HG03045 (cell line): ENCODE measurements around the gene BRD3OS.

ENCODE experiments used
- ATAC-seq: cut with Tn5 transposase; IDR thresholded peaks from one replicate; pipeline ENCODE4 v1.9.1; 2021; ENCODE audit warnings: mild to moderate bottlenecking, moderate library complexity; ENCODE audit not compliant: unreplicated experiment

The BRD3OS gene

DNA sequence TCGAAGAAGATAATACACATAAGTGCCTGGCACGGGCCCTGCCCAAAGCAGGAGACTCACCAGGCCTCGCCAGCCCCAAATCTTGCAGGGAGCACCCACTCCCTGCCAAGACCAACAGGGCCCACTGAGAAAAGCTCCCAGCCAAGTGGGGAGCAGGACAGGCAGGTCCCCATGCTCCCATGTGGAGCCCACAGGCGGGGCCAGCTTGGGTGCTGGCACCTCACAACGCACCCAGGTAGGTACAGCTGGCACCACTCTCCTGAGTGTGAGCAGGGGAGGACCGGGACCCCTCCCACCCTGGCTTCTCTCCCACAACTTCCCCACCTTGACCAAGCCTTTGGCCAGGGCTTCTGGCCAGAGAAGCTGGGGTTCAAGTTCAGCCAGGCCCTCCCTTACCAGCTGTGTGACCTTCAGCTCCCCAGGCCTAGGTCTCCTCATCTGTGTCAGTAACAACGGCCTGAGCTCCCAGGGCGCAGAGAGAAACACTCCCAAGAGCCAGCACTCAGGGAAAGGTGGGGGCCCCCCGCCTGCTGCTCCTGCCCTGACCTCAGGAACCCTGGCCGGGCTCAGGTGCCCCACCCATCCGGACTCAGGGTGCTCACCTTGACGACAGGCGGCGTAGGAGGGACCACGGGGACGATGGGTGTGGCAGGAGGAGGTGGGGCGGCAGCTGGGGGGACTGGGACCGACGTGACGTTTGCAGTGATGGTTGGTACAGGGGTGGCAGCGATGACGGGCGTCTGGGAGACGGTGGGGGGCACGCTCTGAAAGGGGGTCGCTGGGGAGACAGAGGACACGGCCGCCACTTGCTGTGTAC lies 24.7 kb downstream of the BRD3OS start:
- no peak for ATAC-seq

DNA sequence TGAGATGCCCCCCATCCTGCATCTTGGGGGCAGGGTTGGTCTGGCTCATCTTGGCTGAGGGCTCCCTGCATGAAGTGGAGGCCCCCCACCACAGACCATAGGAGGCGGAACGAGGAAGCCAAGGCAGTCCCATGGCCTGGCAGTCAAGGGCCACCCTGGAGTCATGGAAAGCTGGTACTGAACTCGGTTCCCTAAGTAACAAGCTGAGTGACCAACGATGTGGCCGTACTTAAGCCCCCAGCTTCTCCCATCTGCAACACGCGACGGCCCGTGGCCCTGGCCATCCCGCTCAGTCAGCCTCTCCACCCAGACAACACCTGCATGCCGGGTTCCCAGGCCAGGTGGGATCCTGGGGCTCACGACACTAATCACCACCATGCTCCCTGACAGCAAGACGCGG lies 25.4 kb downstream of the BRD3OS start:
- ATAC-seq = no peak

DNA sequence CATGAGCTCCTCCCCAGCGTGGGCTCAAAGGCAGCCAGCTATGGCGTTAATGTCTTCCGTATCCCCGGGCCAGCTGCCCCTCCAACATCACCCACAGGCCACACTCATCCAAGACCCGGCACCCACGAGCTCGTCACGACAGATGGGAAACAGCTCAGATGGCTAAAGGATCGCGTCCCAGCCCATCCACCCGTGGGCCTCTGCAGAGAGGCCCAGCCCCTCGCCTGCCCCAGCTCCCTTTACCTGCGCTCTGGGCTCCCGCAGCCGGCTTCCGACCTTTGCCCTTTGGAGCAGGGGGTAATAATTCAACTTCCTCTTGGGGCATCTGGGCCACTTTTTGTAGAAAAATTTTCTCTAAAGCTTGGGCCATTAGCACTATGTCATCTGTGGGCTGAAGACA lies 26.0 kb downstream of the BRD3OS start:
- ATAC-seq = no peak

DNA sequence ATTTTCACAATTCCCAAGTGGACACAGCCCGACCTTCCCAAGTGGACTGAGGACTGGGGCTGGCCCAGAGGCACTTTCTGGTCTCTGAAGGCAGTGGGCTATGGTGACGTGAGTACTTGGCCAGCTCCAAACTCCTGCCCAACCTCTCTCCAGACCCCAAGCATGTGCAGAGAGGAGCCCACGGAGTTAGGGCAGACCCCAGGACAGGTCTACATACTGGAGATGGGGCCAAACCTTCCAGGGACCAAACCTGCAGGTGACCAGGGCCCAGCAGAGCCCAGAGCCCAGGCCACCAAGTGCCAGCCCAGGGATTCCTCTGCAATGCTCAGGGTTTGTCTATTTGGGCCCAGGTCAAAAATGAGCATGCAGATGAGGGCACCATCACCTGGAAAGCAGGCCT lies 27.2 kb downstream of the BRD3OS start:
- no peak for ATAC-seq

DNA sequence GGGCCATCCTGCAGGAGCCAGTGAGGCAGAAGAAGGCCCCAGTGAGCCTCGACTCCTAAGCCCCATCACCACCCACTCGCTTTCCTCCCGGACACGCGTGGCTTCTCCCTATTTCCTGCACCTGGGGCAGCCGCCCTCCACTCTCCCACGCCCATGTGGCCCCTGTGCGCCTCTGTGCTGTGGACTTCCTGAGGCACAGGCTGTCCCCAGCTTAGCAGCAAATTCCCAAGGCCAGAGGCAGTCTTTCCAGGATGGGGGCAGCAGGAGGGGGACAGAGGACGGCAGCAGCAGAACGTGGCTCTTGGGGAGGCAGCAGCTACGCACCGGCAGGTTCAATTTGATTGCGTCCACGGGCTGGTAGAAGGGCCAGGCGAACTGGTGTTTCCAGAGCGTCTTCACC lies 27.7 kb downstream of the BRD3OS start:
- no peak for ATAC-seq

DNA sequence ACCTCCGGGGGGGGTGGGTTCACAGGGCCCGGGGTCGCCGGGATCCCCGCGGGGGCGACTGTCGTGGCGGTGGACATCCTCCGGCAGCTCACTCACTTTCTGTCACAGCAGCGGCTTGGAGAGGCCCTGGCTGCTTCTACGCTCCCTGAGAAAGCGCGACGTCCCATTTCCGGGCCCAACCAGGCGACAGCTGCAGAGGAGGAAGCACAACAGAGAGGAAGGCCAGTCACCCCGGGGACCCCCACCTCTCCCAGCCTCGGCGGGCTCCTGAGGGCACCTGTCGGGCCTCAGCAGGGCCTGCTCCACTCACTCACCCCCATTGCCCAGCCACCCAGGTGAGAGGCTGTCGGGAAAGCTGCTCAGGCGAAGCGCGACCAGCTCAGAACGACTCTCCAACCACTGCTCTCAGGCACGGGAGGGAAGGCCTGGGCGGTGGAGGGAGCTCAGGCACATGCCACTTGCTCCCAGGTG lies 28.2 kb downstream of the BRD3OS start:
- no peak for ATAC-seq

DNA sequence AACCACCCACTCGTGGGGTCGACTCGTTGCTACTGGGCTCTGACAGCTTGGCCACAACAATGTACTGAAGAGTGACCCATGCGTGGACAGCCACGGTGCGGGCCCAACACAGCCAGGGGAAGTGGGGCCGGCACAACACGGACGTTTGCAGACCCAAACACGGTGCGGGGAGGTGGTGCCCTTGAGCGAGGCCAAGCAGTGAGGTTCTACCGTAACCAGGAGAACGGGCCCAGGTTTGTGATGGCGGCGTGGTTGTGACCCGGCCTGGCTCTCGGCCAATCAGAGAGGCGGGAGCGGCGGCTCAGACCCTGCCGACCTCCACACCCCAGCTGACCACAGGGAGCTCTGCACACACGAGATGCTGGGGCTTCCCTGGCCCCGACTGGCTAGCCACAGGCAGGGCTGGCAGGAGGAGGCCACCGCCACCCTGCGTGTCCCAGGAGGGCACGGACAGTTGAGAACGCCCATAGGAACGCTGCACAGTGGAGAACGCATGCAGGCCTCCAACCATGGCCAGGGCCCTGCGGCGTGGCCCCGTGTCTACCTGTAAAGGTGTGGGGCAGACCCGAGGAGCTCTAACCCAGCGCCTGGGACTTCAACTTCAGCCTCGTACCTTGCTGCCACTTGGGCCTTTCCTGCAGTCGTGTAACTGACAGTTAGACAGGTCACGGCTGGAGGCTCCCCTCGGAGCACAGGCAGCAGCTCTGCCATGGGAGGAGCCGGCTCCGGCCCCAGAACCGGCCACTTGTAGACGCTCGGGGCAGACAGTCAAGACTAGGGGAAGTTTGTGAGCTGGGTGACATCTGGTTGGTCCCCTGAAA lies 28.9 kb downstream of the BRD3OS start:
- no peak for ATAC-seq

DNA sequence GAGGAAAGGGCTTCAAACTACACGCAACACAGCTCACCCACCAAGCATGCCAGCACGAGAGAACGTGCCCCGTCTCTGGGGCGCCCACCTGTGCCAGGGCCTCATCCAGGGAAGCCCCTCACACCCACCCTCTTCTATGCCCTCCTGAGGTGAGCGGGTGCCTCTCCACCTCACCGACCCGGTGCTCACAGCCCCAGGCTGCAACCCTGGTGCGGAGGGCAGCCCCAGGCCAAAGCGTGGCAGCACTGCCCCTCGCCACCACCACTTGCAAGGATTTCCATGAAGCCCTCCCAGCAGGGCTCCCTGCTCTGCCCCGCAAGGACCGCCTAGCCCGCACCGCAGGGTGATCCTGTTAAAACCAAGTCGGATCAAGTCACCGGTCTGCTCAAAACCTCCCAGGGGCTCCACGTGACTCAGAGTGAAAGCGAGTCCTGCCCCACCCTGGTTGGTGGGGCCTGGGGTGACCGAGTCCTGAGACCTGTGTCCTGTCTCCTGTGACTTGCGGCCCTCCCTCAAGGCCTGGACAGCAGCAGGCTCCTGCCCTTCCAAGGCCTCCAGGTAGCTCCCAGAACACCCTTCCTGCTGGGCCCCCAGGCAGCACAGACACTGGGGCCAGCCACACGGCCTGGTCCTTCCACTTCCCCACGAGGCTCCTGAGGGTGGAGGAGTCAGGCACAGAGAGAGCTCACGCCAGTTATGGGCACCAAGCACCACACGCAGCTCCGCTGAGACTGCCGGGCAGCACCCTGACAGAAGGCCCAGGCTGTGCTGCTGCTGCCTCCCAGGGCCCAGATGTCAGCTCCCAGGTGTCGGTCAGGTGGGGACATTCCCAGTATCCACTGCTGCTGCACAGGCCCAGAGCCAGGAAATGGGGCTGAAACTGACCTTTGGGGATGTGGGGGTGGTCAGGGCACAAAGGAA lies 29.9 kb downstream of the BRD3OS start:
- ATAC-seq = no peak

DNA sequence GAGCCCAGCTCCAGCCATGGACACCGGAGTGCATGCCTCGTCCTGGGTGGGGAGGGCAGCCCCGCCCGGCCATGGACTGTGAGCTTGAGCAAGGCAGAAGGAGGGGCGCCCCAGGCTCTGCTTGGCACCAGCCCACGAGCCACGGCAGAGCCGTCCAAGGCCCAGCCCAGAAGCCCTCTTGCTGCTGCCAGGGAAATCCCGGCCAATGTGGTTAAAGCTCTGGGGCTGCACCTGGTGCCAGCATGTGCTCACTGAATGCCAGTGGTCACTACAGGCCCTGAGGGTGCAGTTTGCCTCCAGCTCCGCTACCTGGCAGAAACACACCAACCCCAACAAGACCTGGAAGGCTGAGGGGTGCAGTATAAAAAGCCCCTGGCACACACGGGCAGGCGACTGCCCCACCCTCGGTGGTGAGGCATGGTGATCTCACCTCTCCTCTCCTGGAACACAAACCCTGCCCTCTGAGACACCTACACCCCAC lies 30.7 kb downstream of the BRD3OS start:
- no peak for ATAC-seq

DNA sequence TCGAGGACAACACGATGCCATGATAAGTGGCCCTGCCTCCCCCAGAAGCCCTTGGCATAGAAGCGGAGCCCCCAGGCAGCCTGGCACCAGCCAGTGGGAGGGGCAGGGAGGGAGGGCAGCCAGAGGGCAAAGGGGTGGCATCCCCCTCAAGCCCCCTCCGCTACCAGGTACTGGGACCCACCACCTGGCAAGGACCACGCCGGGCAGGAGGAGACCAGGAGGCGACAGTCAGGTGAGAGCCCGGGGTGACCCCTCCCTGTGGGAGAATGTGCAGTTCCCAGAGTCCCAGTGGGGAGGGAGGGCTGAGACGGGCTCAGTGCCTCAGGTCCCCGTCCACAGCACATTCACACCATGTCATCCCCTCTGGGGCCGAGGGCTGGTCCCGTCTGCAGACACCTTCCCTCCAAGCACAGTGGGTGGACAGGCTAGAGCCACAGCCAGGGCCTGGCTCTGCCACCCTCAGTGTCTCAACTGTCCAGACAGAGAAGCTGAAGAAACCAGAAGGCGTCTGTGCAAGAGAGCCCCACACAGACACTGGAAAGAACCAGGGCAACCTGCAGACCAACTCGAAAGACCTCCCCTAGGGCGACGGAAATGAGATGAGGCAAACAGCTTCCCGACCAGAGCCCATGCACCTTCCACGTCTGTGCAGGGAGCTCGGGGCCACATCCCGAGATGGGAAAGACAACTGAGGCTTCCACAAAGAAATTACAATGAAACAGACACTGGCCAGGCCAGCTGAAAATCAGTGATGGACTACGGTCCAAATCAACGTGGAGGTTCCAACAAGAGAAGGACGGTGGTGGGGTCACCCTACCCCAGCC lies 31.4 kb downstream of the BRD3OS start:
- no peak for ATAC-seq

DNA sequence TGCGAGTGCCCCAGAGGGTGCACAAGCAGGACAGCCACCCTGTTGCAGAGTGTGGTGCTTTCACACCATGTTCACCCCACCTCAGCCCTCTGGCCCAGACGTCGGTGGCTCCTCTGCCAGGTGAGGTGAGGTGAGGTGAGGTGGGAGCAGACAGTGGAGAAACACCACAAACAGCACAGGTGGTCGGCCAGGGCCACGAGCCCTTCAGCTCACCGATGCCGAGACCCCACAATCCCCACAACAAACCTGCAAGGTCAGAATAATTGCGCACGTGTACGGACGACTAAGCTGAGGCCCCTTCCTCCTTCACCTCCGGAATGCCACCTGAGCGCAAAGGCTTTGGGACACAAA lies 32.0 kb downstream of the BRD3OS start:
- ATAC-seq = no peak

DNA sequence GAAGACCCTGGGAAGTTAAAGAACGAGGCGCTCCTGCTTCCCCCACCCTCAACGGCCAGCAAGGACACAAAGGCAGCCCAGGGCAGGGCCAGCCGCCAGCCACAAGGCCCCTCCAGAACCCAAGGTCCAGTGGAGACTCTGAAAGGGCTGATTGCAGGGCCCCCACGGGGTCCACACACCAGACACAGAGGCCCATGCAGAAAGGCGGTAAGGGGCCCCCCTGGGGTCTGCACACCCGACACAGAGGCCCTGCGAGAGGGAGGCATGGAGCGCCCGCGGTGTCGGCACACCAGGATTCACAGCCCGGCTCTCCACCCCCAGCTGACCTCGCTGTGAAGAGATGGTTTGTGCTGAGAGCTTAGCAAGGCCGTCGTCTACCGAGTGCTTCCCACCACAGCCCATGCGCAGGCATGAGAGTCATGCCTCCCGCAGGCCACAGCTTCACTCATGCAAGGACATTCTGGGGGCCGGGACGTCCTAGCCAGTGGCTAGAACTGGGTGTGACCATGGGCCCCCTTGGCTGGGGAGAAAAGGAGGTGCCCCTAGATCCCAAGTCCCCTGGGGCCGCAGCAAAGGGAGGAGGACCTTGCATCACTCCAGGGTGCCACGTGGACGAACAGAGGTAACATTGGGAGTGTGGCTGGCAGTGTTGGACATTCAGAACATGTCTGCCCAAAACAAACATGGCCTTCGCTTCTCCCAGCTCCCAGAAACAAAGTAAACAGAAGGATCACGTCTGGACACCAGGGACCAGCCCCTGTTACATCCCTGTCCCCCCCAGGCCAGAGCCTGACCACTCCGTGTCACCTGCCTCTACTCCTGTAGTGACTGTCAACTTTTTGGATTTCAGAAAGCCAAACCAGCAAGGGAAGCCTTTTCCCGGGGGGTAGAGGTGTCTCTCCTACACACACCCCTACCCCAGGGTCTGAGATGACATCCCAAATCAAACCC lies 32.7 kb downstream of the BRD3OS start:
- no peak for ATAC-seq

DNA sequence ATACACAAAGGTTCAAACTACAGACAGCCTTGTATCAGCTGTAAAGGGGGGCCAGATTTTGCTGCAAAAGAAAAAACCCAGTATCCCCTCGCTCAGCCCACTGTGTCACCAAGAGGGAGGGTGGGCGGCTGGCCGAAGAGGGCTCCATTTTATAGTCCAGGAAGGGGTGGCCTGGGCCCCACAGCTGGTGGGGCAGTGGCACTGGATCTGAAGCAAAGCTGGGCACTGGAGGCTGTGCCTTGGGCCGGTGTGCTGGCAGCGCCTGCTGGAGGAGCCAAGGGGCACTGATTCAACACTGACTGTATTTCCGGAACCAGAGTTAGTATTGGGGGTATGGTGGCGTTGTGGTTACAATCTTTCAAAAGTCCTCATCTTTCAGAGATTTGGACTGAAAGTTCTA lies 33.4 kb downstream of the BRD3OS start:
- ATAC-seq = no peak

DNA sequence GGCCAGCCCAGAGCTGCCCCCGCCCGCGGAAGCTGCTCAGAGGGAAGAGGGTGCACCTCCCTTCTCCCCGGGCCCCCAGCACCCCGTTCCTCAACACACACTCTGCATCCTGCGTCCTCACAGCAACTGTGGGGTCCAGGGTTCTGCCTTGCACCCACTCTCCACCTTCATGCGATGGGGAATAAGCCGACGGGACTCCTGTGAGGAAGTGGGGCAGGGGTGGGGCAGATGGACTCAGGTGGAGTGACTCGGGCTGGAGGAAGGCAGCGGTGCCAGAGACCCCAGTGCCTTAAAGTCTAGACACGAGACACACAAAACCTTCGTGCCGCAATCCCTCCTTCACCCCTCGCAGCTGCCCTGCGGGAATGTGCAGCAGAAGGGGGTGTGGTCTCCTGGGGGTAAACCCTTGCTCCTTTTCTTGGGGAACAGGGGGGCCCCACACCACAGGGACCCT lies 33.9 kb downstream of the BRD3OS start:
- no peak for ATAC-seq

DNA sequence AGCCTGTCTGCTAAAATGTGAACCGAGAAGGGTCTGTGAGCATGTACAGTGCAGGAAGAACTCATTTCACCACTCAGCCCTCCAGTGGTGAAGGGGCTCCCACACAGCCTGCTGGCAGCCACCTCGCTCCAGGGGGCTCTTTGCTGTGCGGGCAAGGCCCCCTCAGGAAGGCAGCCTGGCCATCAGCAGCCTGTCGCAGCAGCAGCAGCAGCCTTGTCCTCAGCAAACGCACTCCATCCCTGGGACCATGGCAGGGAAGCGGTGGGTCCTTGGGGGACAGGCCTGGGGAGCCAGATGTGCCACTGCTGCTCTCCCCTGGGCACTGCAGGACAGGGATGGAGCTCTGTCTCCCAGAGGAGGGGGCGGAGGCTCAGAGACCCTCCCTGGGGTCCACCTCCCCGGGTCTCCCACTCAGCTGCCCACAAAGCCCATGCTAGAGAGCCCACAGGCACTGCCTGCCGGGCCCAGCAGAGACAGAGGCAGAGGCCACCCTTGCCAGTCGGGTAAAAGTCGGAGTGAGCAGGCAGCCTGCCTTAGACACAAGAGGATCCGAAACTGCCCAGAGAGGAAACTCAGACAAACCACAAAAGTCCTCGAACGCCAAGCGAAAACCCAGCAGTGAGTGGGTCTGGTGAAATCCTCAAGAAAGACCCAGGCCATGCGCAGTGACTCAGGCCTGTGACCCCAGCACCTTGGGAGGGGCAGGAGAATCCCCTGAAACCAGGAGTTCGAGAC lies 34.5 kb downstream of the BRD3OS start:
- peak; percentile 57 for ATAC-seq

DNA sequence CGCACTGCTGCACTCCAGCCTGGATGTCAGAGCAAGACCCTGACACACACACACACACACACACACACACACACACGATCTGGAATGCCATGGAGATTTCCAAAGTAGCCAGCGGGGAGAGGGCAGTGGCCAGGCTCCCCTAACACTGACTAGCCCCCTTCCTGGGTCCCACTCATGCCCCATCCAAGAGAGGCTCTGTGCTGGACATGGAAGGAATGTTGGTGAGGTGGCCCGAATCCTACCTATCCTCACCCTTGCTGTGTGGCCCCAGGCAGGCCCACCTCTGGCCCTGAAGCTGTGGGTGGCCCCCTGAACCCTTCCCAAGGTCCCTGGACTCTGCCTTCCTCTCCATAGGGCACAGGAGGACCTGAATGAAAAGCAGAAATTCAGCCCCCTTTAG lies 35.3 kb downstream of the BRD3OS start:
- ATAC-seq = no peak

DNA sequence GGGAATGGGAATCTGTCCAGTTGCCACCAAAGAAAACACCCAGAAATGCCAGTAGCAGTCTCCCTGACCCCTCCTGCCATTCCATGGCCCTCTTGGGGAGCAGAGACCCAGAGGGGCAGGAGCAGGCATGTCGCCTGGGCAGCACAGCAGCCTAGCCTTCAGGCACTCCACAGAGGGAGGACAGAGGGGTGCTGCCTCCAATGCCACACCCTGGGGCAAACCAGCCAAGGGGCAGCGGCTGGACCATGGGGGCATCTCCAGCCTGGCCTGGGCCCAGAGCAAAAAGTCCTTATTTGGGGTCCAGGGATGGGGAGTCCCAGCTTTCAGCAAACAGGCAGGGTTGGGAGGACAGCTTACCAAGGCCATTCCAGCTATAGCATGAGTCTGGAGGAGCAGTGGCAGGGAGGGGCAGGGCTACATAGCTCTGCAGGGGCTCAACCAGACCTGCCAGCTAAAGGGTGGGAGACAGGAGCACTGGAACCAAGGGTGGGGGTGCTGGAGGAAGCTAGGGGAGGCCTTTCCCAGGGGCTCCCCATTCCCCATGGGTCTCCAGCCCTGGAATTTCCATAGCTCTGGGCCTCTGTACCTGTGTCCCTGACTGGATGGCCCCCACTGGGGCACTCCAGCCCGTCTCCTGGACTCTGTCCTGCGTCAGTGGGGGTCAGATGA lies 35.9 kb downstream of the BRD3OS start:
- no peak for ATAC-seq
